SKM-1 (cell line): Measurements from ENCODE around the gene COPG1.
"Not testable (repeated sequence)": the region's sequence is repeated elsewhere in the genome, so short reads cannot be mapped to it uniquely, and the experiment has no call there.

Source experiments
- DNase-seq: peaks from one replicate; lab custom pipeline; 2025; ENCODE audit not compliant: unreplicated experiment; lab: John Stamatoyannopoulos, UW

Gene COPG1

DNA sequence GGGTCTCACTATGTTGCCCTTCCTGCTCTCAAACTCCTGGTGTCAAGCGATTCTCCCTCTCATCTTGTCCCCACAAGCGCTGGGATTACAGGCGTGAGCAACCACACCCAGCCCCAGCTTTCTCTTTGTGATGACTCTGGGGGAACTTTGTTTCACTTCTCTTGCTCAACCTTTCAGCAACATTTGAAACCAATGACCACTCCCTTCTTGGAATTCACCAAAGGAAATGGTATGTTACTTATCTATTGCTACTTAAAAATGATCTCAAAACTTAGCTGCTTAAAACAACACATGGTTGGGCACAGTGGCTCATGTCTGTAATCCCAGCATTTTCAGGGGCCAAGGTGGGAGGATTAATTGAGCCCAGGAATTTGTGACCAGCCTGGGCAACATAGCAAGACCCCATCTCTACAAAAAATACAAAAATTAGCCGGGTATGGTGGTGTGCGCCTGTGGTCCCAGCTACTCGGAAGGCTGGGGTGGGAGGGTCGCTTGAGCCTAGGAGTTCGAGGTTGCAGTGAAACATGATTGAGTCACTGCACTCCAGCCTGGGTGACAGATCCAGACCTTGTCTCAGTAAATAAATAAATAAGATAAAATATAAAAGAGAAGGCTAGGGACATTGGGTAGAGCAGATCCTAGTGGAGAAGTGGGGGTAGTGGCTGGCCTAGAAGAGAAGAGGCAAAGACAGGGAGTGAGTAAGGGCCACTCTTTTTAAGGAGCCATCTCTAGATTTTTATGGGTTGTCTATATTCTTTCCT lies 10.3 kb upstream of the COPG1 start:
- DNase-seq, result peak; percentile 47

DNA sequence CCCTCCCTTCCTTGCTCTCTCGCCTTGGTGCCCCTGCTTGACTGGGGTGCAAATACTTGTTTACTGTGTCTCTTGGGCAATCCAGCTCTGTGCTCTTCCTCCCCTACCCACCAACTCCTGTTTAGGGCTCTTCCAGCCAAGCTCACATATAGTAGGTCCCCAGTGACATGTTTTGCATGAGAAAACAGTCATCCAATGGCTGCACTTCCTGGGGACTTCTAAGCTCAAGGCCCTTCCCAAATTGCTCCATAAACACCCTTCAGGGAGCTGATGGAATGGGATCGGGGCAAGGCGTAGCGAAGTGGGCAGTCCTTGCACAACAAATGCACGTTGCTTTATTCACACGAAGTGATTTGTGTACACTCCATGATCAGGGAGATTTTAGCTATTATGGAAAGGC lies 9.4 kb upstream of the COPG1 start:
- DNase-seq, result no peak

DNA sequence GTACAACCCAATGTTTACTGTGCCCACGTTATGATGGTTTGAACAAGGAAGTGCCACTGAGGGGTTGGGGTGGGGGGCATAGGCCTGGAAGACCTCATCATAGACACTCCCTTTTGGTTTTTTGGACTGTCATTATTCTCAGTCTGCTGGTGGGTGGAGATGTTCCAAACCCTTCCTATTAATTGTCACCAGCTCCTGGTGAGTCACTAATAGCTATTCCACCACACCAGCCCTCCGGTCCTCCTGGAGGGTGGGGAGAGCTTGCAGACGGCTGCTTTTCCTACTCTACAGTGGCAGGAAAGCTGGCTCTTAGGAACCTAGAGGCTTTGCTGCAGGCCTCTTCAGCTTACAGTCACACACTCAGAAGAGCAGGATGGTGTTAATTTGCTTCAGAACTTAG lies 9.0 kb upstream of the COPG1 start:
- DNase-seq, result no peak

DNA sequence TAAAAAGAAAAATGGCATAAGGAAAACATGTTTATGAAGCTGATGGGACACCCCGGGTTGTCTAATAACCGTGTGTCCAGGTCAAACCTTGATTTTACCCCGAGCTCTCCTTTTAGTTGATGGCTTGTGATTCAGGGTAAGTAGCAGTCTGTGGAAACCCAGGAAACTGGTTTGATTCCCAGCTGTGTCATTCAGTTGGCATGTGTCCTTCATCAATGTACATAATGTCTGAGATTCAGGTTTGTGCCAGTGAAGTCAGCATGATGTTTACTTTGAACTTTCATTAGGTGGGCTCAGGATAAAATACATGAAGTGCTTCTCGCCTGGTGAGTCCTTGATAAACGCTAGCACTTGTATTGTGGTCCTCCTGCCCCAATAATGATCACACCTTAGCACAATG lies 4.3 kb upstream of the COPG1 start:
- DNase-seq, result no peak

DNA sequence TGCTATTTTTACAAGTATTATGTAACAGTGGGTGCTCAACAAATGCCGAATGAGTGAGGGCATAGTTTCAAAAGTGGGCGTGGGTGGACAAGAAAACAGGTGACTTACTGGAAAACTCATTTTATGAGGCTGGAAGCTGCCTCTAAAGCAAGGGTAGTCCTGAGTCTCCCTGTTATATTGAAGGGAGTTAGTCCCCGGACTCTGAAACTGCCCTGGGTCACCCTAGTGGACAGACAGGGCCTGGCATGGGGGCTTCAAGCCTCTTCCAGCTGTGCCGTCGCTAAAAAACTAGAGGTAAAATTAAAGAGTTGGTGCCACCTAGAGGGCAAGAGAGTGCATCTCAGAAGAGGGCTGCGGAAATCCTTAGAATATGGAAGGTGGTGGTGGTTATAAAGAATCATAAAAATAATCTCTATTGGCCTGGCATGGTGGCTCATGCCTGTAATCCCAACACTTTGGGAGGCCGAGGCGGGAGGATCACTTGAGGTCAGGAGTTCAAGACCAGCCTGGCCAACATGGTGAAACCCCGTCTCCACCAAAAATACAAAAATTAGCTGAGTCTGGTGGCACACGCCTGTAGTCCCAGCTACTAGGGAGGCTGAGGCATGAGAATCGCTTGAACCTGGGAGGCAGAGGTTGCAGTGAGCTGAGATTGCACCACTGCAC lies 3.6 kb upstream of the COPG1 start:
- peak; percentile 83 for DNase-seq

DNA sequence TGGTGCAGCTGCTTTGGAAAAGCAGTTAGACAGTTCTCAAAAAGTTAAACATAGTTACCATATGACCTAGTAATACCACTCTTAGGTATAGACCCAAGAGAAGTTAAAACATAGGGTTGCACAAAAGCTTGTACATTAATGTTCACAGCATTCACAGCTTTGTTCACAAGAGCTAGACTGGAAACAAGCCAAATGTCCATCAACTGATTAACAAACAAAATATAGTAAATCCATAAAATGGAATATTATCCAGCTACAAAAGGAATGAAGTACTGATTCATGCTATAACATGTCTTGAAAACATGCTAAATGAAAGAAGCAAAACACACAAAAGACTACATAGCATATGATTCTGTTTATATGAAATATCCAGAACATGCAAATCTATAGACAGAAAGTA lies 2.8 kb upstream of the COPG1 start:
- no peak for DNase-seq

DNA sequence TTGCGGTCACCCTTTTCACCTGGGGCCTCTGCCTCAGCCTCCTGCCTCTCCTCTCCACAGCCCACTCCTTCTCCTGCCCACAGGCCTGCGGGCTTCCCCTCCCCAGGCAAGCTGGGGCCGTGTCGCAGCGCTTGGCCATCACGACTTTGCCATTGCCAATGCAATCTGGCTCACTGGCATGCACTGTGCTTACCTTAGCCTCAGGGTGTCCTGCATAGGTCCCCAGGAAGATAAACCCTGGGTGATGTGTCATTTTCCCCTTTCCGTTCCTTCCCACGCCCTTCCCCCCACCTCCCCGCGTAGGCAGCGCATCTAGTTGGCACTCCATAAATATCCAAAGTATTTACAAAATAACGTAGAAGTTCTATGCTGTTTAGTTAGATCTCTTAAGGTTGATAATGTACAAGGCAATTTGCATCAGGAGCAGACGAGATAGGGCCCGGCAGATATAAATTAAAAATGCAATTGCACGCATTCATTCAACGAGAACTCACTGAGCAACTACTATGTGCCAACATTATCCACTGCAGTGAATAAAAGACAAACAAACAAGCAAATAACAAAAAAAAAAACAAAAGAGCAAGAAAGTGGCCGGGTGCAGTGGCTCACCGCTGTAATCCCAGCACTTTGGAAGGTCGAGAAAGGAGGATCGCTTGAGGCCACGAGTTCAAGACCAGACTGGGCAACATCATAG lies 973 bp upstream of the COPG1 start:
- no peak for DNase-seq

DNA sequence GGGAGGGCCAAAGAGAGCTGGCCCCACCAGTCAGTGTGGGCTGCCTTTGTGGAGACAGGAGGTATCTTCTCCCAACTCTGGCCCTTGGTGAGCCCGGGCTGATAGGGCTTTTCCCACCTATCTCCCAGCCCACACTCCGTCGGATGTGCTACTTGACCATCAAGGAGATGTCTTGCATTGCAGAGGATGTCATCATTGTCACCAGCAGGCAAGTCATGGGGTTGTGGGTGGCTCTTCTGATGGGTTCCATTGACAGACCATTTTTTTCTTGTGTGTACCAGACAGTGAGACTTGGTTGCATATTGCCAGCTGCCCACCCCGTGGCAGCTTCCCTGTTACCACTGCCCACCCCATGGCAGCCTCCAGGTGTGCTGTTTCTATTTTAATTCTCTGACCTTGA lies 3.3 kb downstream of the COPG1 start:
- no peak for DNase-seq

DNA sequence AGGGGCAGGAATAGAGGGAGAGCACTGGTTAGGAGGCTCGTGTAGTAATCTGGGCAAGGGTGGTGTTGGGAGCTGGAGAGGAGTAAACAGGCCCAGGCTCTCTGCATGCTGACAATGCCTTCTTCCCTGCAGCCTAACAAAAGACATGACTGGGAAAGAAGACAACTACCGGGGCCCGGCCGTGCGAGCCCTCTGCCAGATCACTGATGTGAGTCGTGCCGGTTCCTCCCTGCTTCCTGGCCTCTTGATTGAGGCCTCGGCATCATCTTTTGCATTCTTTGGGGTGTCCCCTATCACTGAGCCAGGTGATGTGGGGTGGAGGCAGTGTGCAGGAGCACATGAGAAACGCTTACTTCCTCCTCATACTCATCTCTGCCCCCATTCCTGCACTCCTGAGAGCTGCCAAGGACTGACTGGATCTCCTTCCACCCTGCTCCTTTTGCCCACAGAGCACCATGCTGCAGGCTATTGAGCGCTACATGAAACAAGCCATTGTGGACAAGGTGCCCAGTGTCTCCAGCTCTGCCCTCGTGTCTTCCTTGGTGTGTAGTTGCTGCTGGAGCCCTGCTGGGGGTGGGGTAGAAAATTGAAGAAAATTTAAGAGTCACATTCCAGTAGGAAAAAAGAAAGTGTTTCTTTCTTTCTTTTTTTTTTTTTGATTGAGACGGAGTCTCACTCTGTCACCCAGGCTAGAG lies 5.3 kb downstream of the COPG1 start:
- DNase-seq, result no peak

DNA sequence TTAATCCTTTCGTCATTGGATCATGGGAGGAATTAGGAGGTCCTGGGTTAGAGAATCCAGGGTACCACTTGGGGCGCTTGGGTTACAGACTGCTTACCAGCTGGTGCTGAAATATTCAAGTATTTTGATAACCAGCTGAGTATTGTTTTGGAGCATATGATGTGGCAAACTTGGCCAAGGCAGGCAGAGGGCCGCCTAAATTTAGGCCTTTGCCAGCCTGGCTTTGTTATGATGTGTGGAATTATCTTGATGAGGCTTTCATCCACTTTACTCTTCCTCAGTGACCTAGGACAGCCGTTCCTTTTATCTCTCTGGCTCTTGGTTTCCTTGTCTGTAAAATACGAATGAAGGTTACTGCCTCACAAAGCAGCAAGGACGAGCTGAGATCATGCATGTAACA lies 6.9 kb downstream of the COPG1 start:
- DNase-seq, result no peak

DNA sequence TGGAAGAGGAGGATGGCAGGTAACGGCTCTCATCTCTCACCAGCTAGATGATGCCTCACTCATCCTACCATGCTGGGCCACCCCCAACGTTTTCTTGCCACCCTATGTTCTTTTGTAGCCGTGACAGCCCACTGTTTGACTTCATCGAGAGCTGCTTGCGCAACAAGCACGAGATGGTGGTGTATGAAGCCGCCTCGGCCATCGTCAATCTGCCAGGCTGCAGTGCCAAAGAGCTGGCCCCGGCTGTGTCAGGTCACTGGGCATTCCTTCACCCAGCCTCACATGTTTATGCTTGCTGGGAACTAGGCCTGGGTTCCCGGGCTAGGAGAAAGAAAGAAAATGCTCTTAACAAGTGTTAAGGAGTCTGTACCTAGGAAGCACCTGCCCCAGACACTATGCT lies 8.2 kb downstream of the COPG1 start:
- DNase-seq, result no peak

DNA sequence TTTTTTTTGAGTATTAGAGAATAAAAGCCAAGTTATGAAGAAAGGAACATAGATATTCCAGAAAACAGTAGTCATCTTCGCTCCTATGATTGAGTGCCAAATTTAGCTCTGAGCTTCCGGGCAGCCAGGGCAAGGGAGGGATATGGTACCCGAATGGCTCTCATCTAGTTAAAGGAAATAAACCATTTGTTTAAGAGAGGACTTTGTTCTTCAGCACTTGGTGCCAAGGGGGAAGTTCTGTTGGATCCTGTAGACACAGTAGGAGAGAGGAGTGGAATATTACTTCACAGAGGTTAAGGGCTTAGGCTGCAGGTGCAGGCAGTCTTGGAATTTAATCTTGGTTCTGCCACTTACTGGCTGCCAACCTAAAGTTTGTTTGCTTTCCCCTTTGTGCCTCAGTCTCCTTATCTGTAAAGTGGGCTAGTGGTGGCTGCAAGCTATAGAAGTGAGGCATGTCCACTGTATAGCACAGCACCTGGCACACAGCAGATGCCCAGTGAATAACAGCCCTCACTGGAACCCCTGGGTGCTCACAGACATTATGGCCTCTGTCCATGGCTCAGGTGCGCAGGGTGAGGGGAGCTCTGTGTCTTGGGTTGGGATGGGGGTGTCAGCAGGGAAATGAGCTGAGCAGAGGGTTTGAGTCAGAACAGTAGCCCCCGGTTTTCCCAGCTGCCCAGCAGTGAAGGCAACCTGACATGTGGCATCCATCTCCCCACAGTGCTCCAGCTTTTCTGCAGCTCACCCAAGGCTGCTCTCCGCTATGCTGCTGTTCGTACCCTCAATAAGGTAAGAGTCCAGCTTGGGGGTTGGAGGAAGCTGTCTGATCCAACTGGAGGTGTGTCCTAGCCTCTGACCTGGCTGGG lies 10.4 kb downstream of the COPG1 start:
- no peak for DNase-seq

DNA sequence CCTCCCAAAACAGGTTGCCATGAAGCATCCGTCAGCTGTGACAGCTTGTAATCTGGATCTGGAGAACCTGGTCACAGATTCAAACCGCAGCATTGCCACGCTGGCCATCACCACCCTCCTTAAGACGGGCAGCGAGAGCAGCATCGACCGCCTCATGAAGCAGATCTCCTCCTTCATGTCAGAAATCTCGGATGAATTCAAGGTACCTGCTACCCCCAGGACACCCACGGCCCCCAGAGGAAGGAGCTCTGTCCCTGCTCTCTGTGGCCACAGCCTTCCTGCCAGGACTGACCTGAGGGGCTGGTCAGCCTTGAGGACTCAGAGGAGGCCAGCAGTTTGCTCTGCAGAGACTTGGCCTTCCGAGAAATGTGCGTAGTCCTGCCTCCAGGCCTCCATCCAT lies 11.2 kb downstream of the COPG1 start:
- DNase-seq, result no peak

DNA sequence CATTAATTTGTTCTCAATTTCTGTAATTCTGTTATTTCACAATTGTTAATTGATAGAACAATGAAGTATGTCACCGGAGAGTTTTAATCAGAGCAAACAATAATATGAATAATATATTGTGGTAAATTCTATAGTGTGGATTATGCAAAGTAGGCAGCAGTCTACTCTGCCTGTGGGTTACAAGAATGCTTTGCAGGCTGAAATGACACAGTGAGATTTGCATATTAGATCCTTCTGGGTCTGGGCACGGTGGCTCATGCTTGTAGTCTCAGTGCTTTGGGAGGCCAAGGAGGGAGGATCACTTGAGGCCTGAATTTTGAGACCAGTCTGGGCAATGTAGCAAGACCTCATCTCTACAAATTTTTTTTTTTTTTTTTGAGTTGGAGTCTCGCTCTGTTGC lies 12.5 kb downstream of the COPG1 start:
- no peak for DNase-seq

DNA sequence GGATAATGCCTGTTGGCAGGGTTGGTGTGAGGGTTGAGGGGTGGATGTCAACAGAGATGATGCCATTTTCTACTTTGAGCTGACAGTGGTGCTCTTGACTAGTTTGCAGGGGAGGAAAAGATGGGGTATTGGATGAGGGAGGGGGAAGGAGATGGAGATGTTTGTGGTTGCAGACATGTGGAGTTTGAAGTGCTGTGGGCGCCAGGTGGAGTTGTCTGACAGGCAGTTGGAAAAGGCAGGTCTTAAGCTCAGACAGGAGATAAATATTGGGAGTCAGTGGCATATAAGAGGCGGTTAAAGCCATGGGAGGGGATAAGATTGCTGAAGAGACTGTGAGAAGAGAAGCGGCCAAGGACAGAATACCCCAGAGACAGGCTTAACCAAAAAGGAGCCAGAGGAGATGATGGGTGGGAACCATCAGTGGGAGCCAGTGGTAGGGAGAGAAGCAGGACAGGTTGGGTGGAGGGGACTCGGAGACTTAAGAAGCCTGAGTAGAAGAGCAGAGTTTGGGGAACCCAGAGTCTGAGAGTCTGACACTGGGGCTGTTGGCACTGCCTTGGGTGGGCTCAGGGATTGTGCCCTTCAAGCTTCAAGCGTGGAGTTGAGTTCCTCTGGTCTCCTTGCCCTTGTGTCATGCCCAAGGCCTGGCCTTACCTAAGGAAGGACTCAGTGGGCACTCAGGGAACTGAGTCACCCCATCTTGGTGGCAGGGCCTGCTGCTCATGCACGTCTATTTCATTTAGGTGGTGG lies 13.9 kb downstream of the COPG1 start:
- DNase-seq, result no peak

DNA sequence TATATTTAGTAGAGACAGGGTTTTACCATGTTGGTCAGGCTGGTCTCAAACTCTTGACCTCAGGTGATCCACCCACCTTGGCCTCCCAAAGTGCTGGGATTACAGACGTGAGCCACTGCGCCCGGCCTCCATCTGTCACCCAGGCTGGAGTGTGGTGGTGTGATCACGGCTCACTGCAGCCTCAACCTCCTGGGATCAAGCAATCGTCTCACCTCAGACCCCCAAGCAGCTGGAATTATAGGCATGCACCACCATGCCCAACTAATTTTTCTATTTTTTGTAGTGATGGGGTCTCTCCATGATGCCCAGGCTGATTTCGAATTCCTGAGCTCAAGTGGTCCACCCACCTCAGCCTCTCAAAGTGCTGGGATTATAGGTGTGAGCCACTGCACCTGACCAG lies 15.6 kb downstream of the COPG1 start:
- not testable (repeated sequence) for DNase-seq

DNA sequence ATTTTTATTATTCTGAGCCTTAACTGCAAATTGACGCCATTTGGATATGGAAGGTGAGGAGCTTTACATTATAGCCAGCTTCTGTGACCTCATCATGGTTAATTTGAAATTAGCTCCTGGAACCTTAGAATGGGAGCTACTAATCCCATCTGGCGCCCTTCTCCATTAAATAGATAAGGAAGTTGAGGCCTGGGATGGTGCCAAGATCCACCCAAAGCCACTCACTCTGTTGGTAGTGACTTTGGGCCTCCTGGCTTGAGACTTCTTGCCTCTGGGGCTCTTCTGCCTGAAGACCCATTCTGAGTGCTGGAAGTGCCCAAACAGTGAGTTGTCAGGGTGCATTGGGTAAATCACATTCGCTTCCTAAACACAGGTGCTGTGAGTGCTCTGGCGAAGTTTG lies 17.2 kb downstream of the COPG1 start:
- no peak for DNase-seq

DNA sequence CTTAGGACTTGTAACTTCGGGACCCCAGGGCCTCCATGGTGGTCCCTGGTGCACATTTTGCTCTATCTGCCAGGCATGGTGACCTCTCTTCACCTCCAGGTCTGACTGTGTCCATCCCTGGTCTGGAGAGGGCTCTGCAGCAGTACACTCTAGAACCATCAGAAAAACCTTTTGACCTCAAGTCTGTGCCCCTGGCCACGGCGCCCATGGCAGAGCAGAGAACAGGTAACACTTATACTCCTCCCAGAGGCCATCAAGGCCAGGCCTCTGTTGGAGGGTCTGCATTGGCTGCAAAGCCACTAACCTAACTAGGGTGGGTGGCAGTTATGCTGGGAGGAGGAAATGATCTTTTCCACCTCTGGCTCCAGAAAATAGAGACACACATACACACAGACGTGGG lies 19.0 kb downstream of the COPG1 start:
- DNase-seq, result no peak

DNA sequence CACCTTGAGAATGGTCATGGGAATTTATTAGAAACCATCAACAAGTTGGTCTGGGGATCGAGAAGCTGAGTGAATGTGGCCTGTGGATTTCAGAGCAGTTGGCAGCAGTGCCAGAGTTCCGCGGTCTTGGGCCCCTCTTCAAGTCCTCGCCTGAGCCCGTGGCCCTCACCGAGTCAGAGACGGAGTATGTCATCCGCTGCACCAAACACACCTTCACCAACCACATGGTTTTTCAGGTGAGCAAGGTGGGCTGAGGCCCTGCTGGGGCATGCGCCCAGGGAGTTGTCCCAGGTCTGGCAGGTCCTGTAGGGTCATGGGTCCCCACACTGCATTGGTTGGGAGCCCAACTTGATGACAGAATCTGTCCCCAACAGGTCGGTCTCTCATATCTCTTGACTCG lies 22.3 kb downstream of the COPG1 start:
- no peak for DNase-seq

DNA sequence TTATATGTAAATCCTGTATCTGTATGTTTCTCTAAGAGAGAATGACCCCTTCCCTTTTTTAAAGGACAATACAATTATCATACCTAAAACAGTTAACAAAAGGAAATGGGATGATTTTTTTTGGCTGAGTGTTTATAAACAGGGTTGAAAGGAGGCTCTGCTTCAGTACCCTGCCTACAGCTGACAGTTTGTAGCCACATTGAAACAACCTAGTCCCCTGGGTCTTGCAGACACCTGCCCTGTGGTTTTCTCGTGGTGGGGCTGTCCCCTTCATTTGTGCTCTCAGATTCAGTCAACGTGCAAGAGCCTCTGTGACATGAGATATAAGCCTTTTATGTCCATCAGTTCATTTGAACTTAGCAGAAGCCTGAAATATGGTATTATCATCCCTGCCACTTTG lies 27.0 kb downstream of the COPG1 start:
- DNase-seq, result no peak
